ENCODE data around the gene NDUFA12.

NDUFA12 gene

GRCh38 chr12:94965982-94966630, 37.4 kb downstream of the NDUFA12 start:
- TF ChIP-seq POLR2A (IDR thresholded peaks at IDR 0.05; ENCODE audit: low read depth, low read length): no peak
- DNase-seq (ENCODE audit: insufficient read length, low spot score) (no peak), FAIRE-seq (no peak)

GRCh38 chr12:94963649-94964048, 39.8 kb downstream of the NDUFA12 start:
- no peak for DNase-seq (ENCODE audit: insufficient read length, low spot score)
- no peak for FAIRE-seq
- no peak for TF ChIP-seq POLR2A (IDR thresholded peaks at IDR 0.05; ENCODE audit: low read depth, low read length)

GRCh38 chr12:94962670-94963069, 40.8 kb downstream of the NDUFA12 start:
- no peak for DNase-seq (ENCODE audit: insufficient read length, low spot score)
- FAIRE-seq: no peak
- no peak for TF ChIP-seq POLR2A (IDR thresholded peaks at IDR 0.05; ENCODE audit: low read depth, low read length)

DNA sequence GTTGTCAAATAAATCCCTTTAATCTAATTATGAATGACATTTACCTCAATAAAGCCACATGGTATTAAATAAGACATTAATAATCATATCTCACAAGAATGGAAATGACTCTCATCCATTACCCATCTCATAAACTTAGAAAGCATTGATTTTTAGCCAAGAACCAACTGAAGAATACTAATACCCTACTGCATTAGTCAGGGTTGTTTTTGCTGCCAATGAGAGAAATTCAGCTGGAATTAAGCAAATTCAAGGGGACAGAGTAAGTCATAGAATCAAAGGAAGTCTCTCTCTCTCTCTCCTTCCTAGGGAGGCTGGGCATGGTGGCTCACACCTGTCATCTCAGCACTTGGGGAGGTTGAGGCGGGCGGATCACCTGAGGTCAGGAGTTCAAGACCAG, 41.6 kb downstream of the NDUFA12 start:
- FAIRE-seq (no peak), DNase-seq (ENCODE audit: insufficient read length, low spot score) (no peak)
- TF ChIP-seq POLR2A (IDR thresholded peaks at IDR 0.05; ENCODE audit: low read depth, low read length): no peak

DNA sequence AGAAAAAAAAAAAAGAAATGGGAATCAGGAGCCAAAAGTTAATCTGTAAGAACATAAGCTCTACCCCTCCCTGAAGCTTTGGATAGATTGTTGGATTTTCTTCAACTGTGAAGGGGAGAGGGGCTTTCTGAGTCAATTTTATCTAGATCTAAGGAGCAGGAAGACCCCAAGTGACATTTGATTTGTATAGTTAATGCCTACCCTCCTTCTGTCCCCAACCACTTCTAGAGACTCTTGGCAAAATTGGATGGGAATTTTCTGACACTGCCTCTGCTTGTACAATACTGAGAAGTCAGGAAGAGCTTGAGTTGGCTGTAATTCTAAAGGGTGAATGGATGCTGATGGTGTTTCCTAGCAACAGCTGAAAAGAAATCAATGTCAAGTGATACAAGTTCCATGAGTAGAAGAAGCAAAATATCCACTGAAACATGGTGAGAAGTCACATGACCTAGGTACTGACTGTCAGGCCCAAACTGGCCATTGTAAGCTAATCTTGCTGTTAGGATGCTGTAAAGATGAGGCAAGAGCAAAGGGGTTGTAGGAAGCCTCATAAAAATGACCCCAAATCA, 42.2 kb downstream of the NDUFA12 start:
- no peak for DNase-seq (ENCODE audit: insufficient read length, low spot score)
- FAIRE-seq: no peak
- TF ChIP-seq POLR2A (IDR thresholded peaks at IDR 0.05; ENCODE audit: low read depth, low read length): no peak

DNA sequence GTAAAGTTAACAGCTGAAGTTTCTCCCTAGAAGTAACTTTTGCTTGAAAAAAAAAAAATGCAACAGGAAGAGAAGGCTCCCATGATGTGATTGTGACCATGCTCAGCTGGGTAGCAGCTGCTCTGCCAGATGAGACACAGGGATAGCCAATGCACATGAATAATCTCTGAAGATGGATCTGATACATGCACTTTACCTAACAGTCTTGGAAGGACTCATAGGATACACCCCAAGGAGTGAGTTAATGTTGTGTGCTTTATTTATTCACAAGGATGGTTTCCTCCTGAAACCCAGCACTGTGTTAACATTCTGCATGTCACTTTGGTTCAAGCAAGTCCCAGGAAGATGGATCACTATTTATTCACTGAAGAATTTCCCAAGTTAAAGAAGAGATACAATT, 46.5 kb downstream of the NDUFA12 start:
- FAIRE-seq (no peak), DNase-seq (ENCODE audit: insufficient read length, low spot score) (no peak)
- no peak for TF ChIP-seq POLR2A (IDR thresholded peaks at IDR 0.05; ENCODE audit: low read depth, low read length)

DNA sequence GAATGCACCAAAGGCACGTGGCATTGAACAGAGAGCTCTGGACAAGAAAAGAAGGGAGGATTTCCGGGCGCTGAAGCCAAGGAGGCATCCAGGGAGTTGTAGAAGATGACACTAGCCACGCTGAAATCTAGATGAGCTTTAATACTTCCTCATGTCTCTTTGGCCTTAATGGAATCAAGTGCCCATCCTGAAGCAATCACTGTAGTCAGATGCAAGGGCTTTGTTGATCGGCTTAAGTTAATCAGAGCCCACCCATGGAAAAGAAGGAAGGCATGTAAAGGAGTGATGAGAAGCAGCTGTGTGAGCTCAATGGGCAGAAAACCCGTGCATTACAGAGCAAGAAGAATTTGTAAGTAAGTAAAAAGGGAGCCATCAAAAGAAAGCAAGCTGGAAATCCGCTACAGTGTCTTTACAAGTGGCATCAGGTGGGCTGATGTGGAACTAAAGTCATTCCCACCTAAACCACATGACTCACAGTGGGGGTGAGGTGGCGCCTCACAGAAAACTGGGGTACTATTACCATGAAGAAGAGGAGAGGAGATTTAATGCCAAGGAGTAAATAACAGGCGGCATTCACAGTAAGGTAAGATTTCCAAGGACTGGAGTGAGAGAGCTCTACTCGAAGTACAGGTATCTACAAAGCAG, 48.4 kb downstream of the NDUFA12 start:
- no peak for DNase-seq (ENCODE audit: insufficient read length, low spot score)
- no peak for TF ChIP-seq POLR2A (IDR thresholded peaks at IDR 0.05; ENCODE audit: low read depth, low read length)
- no peak for FAIRE-seq

DNA sequence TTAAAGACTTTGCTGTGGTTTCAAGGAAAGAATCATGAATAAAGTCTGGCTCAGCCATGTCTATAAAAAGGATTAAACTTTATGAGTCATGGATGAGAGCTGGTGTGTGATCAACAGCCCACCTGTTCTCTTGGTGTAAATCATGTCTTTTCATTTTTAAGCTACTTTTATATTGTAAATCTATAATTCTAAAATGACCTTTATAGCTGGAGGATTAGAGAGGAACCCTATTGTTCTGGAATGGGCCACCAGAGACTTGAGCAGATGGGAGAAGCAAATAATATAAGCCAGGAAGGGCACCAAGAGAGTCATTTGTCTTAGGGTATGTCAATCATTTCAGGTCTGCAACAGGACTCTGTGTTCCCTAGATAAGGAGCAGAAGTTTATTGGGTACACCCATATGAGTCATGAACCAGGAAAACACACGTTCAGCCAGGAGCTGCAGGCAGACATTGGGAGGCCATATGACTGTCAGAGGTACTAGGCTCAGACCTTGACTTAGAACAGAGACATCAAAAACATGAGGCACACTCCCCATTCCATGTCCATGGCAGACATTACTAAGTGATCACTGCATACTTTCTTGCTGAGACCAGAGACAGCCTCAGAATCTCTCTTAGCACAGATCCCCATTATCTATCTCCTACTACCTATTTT, 49.3 kb downstream of the NDUFA12 start:
- TF ChIP-seq POLR2A (IDR thresholded peaks at IDR 0.05; ENCODE audit: low read depth, low read length): no peak
- FAIRE-seq (peak; percentile 78), DNase-seq (ENCODE audit: insufficient read length, low spot score) (peak; percentile 20)

- FAIRE-seq (no peak), DNase-seq (ENCODE audit: insufficient read length, low spot score) (no peak)
- no peak for TF ChIP-seq POLR2A (IDR thresholded peaks at IDR 0.05; ENCODE audit: low read depth, low read length)
Measured at GRCh38 chr12:94952325-94952724, 51.2 kb downstream of the NDUFA12 start.

DNA sequence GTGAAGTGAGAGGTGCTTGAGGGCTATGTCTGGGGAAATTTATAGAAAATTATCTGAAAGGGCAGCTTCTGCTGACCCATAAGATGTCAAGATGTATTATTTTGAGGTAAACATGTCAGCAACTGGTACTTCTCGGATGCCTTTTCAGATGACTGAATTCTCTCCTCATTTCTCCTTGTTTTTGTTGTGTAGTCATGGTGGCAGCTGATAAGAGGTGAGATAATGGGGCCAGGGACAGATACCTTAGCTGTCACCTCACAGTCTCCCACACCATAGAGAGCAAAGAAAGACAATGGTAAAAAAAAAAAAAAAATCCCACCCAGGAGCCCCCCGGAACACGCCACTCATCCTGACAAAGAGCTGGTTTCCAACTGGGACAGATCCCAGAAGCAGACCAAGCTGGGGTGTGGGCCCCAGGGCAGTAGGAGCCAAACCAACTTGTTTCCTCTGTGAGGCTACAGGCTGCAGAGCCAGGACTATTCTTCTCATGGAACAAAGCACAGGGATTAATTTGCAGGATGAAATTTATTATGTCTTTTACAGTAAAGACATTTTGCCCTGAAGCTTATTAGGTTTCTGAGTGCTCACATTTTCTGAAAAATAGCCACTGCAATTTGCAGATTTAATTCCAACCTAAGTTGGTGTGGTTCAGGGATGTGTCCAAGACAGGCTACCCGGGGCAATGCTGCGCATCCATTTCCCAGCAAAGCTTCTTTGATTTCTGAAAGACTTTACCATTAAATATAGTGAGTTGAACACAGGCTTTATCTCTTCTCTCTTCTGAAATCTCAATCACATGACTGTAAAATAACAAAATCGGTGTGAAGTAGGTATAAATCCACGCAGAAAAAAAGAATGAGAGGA, 52.2 kb downstream of the NDUFA12 start:
- DNase-seq (ENCODE audit: insufficient read length, low spot score) (no peak), FAIRE-seq (no peak)

DNA sequence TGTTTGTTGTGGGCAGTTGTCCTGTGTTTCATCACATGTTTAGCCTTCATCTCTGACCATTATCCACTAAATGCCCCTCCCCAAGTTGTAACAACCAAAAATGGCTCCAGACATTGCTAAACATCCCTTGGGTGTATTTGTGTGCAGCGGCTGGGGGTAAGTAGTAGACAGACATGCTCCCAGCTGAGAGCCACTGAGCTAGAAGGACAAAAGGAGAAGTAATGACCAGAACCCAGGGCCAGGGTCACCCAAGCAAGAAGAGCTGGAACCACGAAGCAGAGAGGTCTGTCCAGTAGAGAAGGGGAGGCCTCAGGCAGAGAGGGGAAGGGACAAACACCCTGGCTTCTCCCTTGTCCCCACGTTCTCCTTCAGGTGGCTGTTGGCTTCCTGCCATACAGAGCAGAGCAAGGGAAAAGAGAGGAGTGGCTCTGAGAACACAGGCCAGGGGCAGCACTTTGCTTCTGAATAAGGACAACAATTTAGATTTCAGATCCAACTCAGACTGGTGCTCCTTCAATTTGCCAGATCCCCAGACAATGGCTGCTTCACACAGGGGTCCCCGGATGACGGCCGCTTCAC, 55.2 kb downstream of the NDUFA12 start:
- DNase-seq (ENCODE audit: insufficient read length, low spot score) (no peak), FAIRE-seq (no peak)
- no peak for TF ChIP-seq POLR2A (IDR thresholded peaks at IDR 0.05; ENCODE audit: low read depth, low read length)

More for the DNA sequence above, 52.2 kb downstream of the NDUFA12 start:
- TF ChIP-seq POLR2A (IDR thresholded peaks at IDR 0.05; ENCODE audit: low read depth, low read length): no peak

- FAIRE-seq (no peak), DNase-seq (ENCODE audit: insufficient read length, low spot score) (no peak)
- no peak for TF ChIP-seq POLR2A (IDR thresholded peaks at IDR 0.05; ENCODE audit: low read depth, low read length)
Measured at GRCh38 chr12:94942663-94943062, 60.8 kb downstream of the NDUFA12 start.

- FAIRE-seq (no peak), DNase-seq (ENCODE audit: insufficient read length, low spot score) (peak; percentile 31)
- TF ChIP-seq POLR2A (IDR thresholded peaks at IDR 0.05; ENCODE audit: low read depth, low read length): no peak
Measured at GRCh38 chr12:94941440-94941862, 62.0 kb downstream of the NDUFA12 start.
